Renal cortex interstitium (tissue), 11 donors: ENCODE results near the gene MYO7B. TPM values are rescaled to one million over a fixed set of nuclear protein-coding genes. Genes with fewer than 3 reads are reported as not detected.
A peak's percentile ranks its signal among the peaks of the same experiment; 100 is the strongest.

Source experiments
- DNase-seq, 11 donors: peaks; one replicate each; pipeline ENCODE4 v3.0.0-alpha.2; 2013; ENCODE audit warnings: low read depth in 9 of 11, low spot score in 4 of 11; ENCODE audit errors: extremely low read depth in 1 of 11
- polyA plus RNA-seq, 3 donors: library from polyadenylated mRNA; unstranded; fragments of 120-200 nt; gene quantifications; one replicate each; pipeline ENCODE4 v1.2.1, GENCODE V29; 2013; ENCODE audit not compliant: insufficient read length in 3 of 3

MYO7B gene
- polyA plus RNA-seq, 3 donors, result 20.6 to 33.3 (median 22.2) TPM

GRCh38 chr2:127647242-127648190 lies 112.0 kb downstream of the MYO7B start:
- no peak for DNase-seq

GRCh38 chr2:127648321-127648720 lies 112.8 kb downstream of the MYO7B start:
- DNase-seq, result no peak

- DNase-seq, result no peak
These were observed 113.7 kb downstream of the MYO7B start for GRCh38 chr2:127649100-127649611.

GRCh38 chr2:127649684-127650040 lies 114.2 kb downstream of the MYO7B start:
- DNase-seq, result peak in 8 of 11 donors; percentile 48 to 75 (median 64)

- DNase-seq, result no peak
These were observed 114.7 kb downstream of the MYO7B start for GRCh38 chr2:127650041-127650784.

- no peak for DNase-seq
These were observed 115.4 kb downstream of the MYO7B start for GRCh38 chr2:127650785-127651380.

- no peak for DNase-seq
These were observed 115.9 kb downstream of the MYO7B start for GRCh38 chr2:127651381-127651809.

- DNase-seq, result no peak
These were observed 116.6 kb downstream of the MYO7B start for GRCh38 chr2:127651971-127652550.

GRCh38 chr2:127652786-127653357 lies 117.4 kb downstream of the MYO7B start:
- DNase-seq, result no peak

- no peak for DNase-seq
These were observed 118.1 kb downstream of the MYO7B start for GRCh38 chr2:127653421-127654083.

- DNase-seq, result no peak
These were observed 118.8 kb downstream of the MYO7B start for GRCh38 chr2:127654084-127654837.

GRCh38 chr2:127654838-127655175 lies 119.3 kb downstream of the MYO7B start:
- DNase-seq, result no peak

GRCh38 chr2:127655209-127656073 lies 120.0 kb downstream of the MYO7B start:
- no peak for DNase-seq

GRCh38 chr2:127656569-127657231 lies 121.2 kb downstream of the MYO7B start:
- DNase-seq, result no peak

- no peak for DNase-seq
These were observed 121.7 kb downstream of the MYO7B start for GRCh38 chr2:127657232-127657595.

GRCh38 chr2:127658146-127658545 lies 122.7 kb downstream of the MYO7B start:
- no peak for DNase-seq
